HG03135 (cell line): ENCODE results near the gene ADAM30.
"Not testable (repeated sequence)": the region's sequence is repeated elsewhere in the genome, so short reads cannot be mapped to it uniquely, and the experiment has no call there.

Source experiments
- ATAC-seq: cut with Tn5 transposase; IDR thresholded peaks from one replicate; pipeline ENCODE4 v1.9.1; 2021; ENCODE audit warnings: mild to moderate bottlenecking, moderate library complexity; ENCODE audit not compliant: unreplicated experiment

ADAM30 gene

DNA sequence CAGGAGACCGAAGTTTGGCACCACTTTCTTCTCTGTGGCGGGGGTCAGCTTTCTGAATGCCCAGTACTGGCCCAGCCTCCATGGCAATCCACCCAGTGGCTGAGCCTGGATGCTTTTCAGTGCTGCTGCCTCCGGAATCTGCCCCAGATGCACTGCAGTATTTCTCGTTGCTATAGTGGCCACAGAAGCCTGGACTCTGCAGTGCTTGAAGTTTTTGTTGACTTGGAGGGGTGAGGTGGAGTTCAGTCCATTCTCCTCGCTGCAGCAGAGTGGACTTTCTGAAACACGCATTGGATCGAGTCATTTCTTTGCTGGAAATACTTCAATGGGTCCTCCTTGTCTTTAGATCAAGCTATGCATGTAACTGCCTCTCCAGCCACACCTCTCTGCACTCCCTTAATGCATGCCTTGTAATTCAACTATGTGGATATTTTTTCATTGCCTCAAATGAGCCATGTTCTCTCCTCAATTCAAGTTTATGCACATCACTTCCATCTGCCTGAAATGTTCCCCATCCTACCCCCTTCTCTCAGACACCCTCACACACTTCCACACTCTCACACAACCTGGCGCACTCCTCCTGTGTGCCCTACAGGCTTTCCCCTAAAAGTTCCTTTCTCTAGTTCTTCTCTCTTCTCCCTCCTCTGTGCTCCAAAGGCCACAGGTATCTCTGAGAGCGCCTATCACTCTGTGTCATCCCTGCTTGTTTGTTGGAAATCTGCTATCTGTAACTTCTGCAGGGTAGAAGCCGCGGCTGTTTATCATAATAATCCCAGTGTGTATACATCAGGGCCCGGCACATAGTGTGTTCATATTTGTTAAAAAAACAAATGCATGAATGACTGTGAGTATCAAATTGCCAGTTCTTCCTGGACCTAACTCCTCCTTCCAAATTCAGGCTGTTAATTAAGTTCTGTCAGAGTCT is 16.5 kb downstream of the ADAM30 start:
- ATAC-seq, result no peak

GRCh38 chr1:119878171-119878570 is 18.1 kb downstream of the ADAM30 start:
- no peak for ATAC-seq

- no peak for ATAC-seq
Observed at GRCh38 chr1:119874186-119874585, 22.1 kb downstream of the ADAM30 start.

- no peak for ATAC-seq
Observed at GRCh38 chr1:119873135-119874015, 22.9 kb downstream of the ADAM30 start.

- no peak for ATAC-seq
Observed at GRCh38 chr1:119871881-119872280, 24.4 kb downstream of the ADAM30 start.

DNA sequence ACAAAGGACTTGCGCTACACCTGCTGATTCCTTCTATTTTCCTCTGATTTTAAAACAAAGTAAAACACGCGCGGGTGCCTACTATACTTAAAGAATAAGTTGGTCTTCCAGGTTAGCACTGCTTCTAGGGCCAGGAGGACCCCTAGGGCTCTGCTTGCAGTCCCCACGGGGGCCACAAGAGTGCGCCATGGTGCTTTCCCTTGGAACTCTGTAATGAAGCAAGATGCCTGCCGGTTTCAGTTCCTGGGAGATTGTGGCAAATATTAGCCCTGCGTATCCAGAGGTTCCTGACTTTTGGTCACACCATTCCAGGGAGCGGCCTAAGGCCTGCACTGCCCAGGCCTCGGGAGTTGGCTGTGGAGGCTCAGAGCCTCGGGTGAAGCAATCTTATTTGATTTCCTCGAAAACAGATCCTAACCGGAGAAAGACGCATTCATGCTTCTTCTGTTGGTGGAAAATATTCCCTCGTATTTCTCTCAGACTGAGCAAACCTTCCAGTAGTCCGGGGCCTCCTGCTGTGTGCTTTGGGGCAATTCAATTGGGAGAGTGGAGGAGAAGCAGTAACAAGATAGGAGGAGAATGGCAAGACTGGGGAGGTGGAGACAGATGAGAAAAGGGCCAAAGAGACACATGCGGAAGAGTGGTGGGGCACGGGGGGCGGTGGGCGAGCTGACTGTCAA is 25.3 kb downstream of the ADAM30 start:
- no peak for ATAC-seq

GRCh38 chr1:119869995-119870394 is 26.3 kb downstream of the ADAM30 start:
- no peak for ATAC-seq

DNA sequence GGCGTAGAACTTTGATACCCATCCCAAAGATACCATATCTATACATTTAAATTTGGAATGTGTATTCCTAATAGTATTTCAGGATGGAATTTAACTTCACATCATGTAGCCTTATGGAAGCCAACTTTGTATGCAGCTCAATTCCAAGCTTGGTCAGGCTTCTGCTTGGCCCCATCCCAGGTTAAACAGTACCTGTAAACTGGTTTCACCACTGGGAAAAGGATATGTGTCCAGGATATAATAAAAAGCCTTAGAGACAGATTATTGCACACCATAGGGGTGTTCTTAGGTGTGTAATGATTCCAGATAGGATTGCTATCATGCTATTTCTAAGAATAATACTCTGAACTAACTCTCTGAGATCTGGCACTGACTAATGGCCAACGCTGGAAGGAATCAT is 28.1 kb downstream of the ADAM30 start:
- ATAC-seq, result no peak

GRCh38 chr1:119866451-119866850 is 29.9 kb downstream of the ADAM30 start:
- no peak for ATAC-seq

DNA sequence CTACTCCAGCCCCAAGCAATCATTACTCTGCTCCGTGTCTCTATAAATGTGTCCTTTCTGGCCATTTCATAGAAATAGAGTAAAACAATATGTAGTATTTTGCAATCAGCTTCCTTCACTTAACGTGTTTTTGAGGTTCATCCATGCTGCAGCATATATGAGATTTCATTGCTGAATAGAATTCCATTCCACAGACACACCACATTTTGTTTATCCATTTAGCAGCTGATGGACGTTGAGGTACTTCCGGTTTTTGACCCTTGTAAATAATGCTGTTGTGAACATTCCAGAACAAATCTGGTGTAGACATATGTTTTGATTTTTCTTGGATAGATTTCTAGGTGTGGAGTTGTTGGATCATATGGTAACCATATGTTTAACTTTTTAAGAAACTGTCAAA is 30.7 kb downstream of the ADAM30 start:
- no peak for ATAC-seq

- no peak for ATAC-seq
Observed at GRCh38 chr1:119862276-119862675, 34.0 kb downstream of the ADAM30 start.

DNA sequence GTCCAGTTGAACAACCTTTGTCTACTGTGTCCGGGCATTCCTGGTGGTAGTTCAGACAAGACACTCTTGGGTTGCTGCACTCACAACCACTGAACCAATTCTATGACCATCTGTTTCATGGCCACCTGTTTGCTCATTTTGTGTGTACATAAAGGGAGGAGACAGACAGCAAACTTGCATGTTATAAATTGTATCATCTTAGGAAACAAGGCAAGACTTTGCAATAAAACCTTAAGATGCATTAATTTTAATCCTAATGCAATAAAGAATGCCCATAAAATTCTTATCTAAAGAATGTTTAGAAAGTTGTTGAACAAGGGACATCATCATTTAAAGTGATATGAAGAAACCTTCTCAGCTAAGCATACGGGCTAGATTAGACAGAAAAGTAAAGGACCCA is 34.8 kb downstream of the ADAM30 start:
- no peak for ATAC-seq

GRCh38 chr1:119859647-119860046 is 36.7 kb downstream of the ADAM30 start:
- ATAC-seq, result no peak

- ATAC-seq, result not testable (repeated sequence)
Observed at GRCh38 chr1:119858556-119859214, 37.6 kb downstream of the ADAM30 start.

GRCh38 chr1:119858126-119858525 is 38.2 kb downstream of the ADAM30 start:
- no peak for ATAC-seq

- ATAC-seq, result no peak
Observed at GRCh38 chr1:119853155-119853554, 43.2 kb downstream of the ADAM30 start.

DNA sequence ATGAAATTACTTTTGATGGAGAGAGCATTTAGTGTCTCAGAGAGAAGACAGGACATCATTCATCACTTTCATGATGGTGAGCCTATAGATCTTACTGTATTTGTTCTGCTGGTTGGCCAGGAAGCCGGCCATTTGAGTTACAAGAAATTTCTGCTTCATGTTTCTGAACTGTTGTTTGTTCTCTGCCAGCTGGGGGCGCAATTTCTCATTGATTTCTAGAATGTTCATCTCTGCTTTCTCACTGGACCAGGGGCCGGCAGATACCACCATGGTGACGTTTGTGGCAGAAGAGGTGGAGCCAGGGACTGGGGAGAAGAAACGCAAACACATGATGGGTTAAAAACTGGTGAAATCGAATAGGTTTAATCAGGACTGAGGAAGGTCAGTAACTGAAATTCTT is 52.1 kb downstream of the ADAM30 start:
- not testable (repeated sequence) for ATAC-seq
